Inflammatory macrophage treated with lipopolysaccharide for 4 hours (primary cell): ENCODE measurements around the gene TTC28.
A peak's percentile ranks its signal among the peaks of the same experiment; 100 is the strongest.

Source experiments
- DNase-seq: peaks from one replicate; pipeline ENCODE4 v3.0.0-alpha.2; 2020

The TTC28 gene

DNA sequence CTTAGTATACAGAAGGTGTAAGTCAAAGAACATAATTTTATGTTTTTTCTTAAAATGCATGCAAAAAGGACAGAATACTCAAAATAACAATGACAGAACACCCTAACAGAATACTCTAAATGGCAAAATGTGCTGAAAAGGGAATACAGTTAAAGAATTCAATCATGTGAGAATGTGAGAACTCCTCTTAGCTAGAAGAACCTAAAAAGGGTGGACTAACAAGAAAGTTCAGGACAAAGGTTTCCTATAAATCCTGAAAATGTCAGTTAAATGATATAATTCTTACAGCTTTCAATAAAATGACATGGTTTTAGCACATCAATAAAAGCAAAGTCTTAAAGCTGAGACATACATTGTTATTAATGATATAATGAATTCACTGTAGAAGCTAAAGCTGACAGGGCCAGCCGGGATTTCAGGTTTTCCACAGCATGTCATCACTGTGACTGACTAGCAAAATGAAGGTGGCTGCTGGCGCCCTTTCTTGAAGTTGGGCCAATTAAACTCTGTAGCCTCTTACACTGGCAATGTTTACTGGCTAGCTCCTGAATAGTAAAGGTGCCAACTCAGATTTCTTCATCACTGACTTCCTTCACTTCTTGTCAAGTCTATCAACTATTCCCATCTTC, 244.4 kb downstream of the TTC28 start:
- DNase-seq = no peak

DNA sequence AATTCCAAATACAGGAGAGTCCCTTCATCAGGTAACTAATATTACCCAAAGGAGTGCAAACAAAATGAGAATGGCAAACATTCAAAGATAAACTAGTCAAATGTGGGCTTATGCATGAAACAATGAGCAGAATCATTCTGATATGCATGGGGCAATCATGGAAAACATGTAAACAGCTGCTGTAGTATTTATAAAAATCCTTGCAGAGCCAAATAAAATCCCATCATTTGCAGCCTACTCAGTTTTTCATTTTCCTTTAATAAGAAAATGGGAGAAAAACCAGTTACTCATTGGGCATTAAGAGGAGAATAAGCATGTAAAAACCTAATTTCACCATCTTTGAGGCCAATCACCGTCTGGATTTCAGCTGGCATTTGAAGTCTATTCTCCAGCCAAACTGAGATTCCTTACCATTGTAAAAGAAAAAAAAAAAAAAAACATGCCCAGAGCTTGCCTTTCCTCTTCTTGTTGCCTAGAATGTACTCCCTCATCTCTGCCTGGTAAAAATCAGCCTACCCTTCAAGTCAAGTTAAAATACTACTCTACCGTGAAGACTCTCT, 249.1 kb downstream of the TTC28 start:
- no peak for DNase-seq

DNA sequence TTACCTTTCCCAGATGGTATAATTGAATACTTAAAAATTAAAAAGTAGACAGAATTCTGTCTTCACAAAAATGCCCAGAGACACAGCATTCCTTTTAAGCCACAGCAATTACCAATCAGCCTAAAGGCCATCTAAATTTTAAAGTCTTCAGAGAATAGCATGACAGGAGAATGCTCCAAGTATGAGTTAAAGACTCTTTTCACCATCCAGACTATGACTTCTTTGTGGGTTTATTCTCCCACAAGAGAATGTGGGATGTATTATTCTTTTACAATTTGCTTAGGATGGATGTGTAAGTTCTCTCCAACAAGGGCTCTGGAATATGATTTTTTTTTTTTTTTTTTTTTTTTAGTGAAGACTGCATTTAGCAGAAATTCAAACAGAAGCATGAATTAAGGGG, 249.9 kb downstream of the TTC28 start:
- no peak for DNase-seq

DNA sequence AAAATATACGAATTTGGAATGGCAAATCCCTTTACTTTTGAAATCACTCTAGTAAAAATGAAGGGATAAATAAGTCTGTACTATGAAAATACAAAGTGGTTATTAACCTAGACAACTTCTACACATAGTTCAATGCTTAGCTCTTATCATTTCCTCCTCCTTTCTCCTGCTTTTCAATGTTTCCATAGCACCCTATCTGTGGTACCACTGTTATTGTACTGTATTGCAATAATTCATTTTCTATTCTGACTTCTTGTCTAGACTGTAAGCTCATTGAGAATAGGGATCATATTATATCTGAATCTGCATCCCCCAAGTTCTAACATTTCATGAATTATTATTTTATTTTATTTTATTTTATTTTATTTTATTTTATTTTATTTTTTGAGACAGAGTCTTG, 251.4 kb downstream of the TTC28 start:
- no peak for DNase-seq

DNA sequence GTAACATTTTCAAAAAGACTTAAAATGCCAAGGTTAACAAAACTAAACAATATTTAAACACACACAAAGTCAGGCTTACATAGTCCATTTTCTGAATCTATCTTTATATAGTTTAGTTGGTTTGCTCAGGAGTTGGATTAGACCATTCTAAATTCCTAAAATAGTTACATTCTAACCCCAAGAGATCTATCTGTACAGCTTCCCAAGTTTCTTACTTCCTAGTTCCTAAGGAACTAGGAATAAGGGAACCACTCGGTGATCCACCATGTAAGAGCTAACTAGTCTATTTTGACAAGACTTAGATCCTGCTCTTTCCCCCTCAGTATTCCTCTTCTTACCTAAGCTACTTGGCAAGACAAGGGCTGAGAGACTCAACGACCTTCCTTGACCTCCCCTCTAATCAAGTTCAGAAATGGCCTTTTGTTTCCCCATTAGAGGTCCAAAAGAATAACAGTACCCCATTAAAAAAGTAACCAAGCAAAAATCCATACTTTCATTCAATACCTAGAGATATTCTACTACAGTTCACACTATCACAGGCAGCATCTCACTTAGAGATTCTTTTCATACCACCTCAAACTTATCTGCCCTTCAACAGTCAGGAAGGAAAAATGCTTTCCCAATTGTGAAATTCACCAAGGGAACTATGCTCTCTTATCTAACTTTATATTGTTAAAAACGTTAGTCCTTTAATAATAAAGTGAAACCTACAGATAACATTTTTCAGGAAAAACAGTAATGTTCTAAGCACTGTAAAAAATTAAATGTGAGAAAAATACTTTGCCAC, 253.1 kb downstream of the TTC28 start:
- DNase-seq = no peak

DNA sequence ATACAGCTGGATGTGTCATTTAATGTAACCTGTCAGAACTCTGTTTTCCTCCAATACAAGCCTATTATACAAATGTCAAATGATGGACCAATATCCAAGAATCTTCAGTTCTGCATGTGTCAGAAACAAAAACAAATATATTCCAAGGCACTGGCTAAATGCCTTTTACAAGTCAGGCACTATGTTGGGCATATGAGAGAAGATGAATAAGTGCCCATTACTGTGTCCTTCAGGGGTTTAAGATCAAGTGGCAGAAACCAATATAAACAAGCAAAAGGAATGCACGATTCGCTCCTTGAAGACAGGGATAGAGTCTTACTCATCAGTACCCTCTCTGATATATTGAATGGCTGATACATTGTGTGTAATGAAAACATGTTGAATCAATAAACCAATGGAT, 254.4 kb downstream of the TTC28 start:
- DNase-seq = no peak

DNA sequence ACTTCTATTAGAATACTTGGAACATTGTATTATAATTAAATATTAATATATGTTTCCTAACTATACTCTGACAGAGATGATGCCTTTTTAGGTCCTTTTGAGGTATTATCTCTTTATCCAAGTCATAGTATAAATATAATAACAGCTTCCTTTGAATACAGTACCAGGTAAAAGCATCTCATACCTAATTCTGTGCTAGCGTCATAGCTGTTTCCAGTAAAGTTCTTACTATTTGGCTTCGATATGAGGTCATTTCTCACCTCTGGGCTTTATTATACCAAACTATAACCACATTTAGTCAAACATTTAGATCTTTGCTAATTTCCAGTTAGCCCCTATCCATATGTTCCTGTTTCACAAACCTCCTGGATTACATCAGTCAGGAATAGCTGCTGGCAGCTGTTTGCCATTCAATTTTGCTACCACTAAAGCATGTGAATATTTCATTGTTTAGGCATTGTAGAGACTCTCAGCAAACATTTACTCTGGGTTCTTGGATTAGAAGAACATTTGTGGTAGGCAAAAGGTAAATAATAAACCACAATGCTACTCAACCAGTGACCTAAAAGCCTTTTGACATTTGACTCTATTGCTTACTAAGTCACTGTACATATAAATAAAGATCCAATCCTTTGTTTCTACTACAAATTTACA, 255.1 kb downstream of the TTC28 start:
- DNase-seq = no peak

DNA sequence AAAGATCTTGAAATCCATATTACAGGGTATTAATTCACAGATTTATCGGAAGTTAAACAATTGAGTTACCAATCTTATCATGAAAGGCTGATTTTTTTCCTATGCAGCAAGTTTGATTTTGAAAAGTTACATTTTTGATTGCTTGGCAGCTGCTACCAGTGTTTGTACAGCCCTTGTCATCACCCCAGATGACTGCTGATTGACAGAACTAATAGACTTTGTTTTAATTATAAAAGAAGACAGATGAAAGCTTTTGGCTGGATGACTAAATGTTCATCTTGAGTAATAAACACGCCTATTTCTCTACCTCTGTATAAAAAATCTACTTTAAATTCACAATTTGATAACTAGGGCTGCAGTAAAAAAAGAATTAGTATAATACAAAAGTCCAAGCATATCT, 259.7 kb downstream of the TTC28 start:
- no peak for DNase-seq

DNA sequence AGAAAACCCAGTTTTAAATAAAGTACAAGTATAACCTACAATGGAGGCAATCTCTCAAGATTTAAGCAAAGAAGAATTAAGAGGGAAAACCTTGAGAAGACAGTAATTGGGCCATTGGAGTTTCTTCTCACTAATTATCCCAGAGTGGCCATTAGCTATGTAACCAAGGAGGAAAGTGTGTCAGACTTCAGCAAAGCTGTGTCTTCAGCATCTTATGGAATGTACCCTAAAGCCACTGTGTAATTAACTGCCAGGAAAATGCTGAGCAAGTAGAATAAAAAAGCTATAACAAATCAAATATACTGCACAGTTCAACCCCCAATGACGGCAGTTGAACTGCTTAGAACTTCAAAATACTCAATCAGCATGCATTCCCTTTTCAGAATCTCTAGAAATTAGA, 261.6 kb downstream of the TTC28 start:
- no peak for DNase-seq

DNA sequence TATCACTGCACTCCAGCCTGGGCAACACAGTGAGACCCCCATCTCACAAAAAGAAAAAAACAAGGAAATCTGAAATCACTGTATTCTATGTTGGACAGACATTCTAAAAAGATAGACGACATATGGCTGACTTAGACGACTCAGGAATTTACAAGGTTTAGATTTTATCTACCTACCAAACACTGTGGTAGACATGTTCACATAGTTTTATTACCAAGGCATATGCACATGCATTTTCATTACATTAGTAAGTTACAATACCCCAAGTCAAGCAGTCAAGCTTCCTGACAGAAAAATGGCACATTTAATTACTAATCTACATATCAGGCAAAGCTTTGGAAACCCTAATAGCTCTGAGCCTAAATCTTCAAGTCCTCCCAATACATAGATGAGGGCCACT, 262.2 kb downstream of the TTC28 start:
- DNase-seq = no peak

DNA sequence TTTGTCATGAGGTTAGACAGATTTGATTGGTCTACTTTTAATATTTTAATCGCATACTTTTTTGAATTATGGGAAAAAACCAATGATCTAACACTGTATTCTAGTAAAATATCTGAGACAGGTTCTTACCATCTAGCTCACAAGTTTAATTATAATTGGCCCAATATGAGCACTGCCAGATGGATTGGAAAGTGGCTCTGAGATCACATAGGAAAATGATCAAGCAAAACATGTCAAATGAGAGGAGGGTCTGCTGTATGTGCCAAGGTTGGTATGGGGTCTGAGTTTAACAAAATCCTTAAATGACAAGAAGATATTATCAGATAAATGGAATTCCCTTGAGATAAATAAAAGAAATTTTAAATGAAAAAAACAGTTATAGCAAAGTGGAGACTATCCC, 264.7 kb downstream of the TTC28 start:
- no peak for DNase-seq

DNA sequence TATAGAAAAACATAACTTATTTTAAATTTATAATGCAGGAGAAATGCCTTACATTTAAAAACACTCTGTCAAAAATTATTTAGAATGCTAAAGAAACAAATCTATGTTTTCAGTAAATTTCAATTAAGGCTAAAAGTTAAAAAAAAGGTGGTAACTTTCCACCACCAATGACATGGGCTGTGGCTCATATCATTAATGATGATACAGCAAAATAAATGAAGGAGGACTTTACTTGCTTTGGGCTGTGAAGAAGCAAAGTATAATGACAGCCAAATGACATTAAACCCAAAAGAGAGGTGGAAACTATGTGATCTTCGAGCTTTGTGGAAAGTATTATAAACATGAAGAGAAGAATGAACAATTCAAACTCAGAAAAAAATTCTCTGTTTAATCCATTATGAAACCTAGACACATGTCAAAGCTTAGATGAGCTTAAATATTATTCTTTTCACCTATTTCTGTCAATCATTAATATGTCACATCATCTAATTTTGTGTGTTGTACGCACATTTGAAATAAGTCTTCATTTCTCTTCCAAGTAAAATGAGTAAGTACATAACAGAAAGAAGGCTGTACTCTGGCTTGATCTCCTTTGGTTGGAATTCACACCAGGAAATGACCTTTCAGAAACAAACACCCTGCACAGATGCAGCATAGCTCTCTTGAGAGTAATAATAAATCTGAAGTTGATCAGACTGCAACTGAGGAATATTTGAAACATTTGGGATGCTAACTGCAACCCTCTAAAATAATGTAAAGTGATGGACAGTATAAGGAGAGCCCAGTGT, 265.8 kb downstream of the TTC28 start:
- DNase-seq = no peak

DNA sequence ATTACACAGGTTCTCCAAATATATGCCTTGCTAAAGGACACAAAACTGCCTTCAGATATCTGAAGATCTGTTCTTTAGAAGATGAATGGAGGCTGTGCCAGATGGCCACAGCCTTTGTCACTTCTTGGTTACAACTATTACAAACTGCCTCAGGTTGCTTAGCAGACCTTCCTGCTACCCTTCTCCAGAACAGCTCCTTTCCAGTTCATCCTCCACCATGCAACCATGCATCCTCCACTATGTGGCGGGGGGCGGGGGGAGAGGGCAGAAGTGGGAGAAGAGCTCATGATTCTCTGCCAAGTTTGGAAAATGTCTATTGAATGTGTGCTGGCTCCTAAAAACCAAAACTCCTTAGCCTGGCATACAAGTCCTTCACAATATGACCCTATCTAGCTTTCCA, 267.5 kb downstream of the TTC28 start:
- DNase-seq = no peak

DNA sequence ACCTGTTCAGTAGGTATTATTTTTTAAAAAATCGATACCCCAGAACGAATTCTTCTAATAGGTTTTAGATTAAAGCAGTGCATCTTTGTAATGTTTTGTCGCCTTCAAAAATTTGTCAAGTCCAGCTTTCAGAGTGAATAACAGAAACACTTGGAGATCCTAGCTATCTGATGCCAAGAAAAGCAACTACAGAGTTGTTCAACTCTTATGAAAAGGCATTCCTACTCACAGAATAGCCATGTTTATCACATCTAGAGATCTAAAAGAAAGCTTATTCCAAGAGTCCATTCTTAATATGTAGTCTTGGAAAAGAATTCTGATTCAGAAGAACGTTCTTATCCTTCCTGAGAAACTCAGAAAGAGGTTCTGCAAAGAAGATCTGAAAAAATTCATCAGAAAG, 268.5 kb downstream of the TTC28 start:
- DNase-seq = no peak

DNA sequence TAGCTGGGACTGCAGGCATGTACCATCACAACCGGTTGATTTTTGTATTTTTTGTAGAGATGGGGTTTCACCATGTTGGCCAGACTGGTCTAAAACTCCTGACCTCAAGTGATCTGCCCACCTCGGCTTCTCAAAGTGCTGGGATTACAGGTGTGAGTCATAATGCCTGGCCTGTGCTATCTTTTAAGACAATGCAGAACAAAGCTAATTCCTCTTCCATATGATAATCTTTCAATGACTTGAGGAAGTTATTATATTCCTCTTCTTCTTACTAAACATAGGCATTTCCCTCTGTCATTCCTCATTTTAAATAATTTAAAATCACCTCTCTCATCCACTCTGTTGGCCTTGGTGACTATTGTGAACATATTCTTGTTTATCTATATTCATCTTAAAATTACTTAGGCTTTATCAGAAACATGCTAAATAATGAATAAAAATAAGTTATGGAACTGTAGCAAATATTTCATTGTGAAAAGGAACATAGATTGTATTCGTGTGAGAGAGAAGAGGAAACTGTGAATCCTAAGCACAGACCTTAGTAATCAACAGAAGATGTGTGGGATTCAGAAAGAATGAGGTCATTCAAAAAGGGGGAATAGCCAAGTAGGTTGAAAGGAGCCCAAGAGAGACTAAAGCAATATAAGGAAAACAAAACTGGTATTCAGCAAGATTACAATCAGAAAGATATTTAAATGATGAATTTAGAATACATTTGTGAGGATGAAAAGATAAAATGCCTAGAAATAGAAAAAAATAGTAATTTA, 269.4 kb downstream of the TTC28 start:
- DNase-seq = peak; percentile 75

DNA sequence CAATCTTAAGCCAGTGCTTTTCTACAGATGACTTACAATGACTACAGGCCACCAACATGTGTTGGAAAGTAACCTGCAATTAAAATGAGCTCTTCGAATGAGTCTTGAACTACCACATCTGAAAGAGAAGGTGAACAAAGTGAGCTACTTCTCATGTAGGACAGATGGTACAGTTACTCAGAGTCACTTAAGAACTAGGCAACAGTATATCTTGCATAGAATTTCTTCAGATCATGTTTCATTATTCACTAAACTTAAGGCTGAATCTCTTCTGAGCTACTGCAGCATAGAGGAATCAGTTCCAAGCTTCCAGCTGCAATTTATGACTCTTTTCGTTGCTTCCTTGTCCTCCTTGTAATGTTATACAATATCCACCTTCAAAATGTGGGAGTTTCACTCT, 270.9 kb downstream of the TTC28 start:
- no peak for DNase-seq

DNA sequence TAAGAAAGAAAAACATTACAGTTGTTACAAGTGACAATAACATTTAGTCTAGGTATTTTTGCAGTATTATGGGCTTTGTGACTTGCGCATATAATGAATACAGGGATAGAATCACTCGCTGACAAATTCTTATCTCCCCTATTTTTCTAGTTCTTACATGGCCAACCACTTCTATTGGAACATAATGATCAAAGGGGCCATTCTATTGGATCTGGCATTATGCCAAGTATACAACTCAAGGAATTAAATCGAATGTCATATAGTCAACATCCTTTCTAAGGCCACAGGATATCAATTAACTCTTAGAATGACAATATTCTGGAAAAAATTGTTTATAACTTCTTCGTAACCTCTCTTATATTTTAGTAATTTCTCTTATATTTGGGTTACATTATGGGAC, 272.0 kb downstream of the TTC28 start:
- no peak for DNase-seq

DNA sequence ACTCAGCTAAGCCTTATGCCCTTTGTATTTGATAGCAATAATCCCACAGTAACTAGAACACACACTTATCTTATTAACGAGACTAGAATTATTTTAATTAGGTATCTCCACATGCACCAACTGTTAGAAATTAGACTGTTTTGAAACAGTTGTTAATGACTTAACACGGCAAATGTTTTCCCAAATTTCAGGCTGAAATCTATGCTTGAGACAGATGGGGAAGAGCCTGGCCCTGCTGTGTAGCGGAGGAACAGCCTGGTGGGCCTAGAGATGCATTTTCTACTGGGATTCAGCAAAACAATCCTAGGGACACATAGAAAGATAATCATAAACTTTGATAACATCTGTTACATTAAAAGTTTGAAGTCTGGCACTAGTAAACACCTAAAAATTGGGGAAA, 273.4 kb downstream of the TTC28 start:
- DNase-seq = no peak

DNA sequence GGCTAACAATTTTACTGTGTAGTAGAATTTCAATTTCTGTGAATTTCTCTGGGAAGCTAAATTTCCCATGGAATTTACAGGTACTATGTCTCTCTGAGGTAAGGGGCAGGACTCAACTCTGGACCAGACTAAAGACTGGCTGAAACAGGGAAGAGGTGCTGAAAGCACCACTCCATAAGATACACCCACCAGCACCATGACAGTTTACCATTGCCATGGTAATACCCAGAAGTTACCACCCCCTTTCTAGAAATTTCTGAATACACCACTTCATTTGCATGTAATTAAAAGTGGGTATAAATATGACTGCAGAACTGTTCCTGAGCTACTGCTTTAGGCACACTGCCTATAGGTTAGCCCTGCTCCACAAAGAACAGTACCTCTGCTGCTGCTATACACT, 274.1 kb downstream of the TTC28 start:
- DNase-seq = no peak

DNA sequence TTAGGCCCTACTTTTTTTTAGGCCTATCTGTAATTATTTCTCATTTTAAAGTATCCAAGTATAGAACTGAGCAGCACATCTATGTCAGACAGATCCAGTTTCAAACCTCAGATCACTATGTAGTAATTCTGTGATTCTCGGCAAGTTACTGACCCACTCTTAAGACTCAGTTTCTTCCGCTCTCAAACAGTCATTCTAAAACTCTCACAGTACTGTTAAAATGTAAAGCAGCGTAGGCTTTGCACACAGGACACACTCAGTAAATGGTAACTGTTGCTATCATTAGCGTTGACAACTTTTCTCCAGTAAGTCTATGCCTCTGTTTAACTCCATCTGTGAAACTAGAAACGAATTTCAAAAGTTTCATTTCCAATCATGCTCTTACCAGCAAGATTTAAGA, 277.1 kb downstream of the TTC28 start:
- no peak for DNase-seq

DNA sequence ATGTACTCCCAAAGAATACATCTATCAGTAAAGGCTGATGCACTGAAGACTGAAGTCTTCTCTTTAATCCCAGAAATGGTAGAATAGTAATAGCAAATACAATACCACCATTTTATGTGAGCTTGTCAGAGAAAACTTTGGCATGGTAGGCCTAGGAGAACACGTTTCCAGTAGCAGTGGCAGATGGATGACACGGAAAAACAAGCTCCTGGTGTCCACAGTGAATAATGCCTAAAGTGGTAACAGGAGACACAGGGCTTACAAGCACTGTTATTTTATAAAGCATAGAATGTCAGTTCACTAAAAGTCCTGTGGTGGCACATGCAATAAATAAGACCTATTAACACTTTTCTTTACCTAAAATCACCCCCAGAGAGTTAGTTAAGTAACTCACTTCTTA, 277.6 kb downstream of the TTC28 start:
- DNase-seq = no peak

DNA sequence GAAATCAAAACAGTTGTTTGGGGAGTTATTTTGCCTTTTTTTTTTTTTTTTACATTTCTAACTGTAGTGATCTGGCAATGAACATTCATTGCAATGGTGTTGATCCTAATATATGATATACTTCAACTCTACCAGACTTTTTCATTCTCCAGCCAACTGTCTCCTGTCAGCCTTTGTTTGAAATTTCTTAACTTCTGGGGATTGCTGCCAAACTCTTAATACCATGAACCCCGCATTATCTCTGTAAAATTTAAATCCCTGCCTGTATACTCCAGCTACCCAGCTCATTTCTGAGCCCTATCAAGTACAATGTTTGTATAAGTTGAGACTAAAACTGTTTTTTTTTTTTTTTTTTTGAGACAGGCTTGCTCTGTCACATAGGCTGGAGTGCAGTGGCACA, 280.7 kb downstream of the TTC28 start:
- DNase-seq = no peak

DNA sequence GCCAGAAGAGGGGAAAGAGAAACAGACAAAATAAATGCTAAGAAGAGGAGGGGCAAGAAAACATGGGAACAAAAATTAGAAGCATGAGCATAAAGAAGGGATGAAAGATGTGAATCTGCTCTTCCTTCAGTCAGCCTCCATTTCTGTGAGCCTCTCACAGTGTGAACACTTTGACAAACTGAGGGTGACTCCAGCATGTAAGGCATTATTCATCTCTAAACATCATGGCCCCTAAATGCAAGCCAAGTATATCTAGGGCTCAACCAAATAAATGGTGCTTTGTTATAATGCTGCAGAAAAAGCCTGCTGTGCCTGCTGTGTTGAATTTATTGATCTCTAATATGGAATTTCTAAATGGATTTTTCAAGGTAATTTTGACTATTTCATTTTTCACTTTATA, 281.3 kb downstream of the TTC28 start:
- DNase-seq = no peak
